Lung (tissue), 12 donors: Measurements from ENCODE around the gene KANK4. TPM values are rescaled to one million over a fixed set of nuclear protein-coding genes. Genes with fewer than 3 reads are reported as not detected.

Experiments used
- ATAC-seq: fragments of 200-7000 bp; cut with Tn5 transposase; one replicate; pipeline ENCODE4 v1.9.1; 2020; ENCODE audit warnings: moderate number of reproducible peaks; ENCODE audit not compliant: insufficient read depth, low FRiP score
- DNase-seq, 3 donors: peaks; one replicate each; pipeline ENCODE4 v3.0.0-alpha.2; 2013 to 2017
- H3K27ac ChIP-seq, 2 donors: one replicate each; pipeline ENCODE4 v1.5.1; 2013; ENCODE audit warnings: mild to moderate bottlenecking in 2 of 2, moderate library complexity in 2 of 2, control low read depth in 1 of 2, inconsistent platforms in 1 of 2, low read depth in 1 of 2, low read length in 1 of 2
- H3K27me3 ChIP-seq, 3 donors: one replicate each; pipeline ENCODE4 v1.5.1; 2013; ENCODE audit warnings: low read length in 2 of 3; ENCODE audit not compliant: control insufficient read depth in 3 of 3, insufficient read depth in 3 of 3
- H3K36me3 ChIP-seq, 4 donors: one replicate each; pipeline ENCODE4 v1.5.1; 2013; ENCODE audit warnings: low read length in 4 of 4, mild to moderate bottlenecking in 1 of 4, moderate library complexity in 1 of 4; ENCODE audit not compliant: control insufficient read depth in 4 of 4, insufficient read depth in 4 of 4
- H3K4me1 ChIP-seq, 5 donors: one replicate each; pipeline ENCODE4 v1.5.1; 2013; ENCODE audit warnings: low read length in 5 of 5, mild to moderate bottlenecking in 2 of 5, moderate library complexity in 1 of 5; ENCODE audit not compliant: control insufficient read depth in 5 of 5, insufficient read depth in 5 of 5
- H3K4me3 ChIP-seq: one replicate; pipeline ENCODE4 v1.5.1; 2013; ENCODE audit warnings: mild to moderate bottlenecking, control low read depth, moderate library complexity
- H3K9ac ChIP-seq, 2 donors: one replicate each; pipeline ENCODE4 v1.5.1; 2013; ENCODE audit warnings: low read length in 2 of 2, control low read depth in 1 of 2; ENCODE audit not compliant: insufficient read depth in 1 of 2
- H3K9me3 ChIP-seq, 4 donors: one replicate each; pipeline ENCODE4 v1.5.1; 2013; ENCODE audit warnings: low read length in 3 of 4, mild to moderate bottlenecking in 1 of 4, moderate library complexity in 1 of 4; ENCODE audit not compliant: control insufficient read depth in 4 of 4, insufficient read depth in 3 of 4
- WGBS, 2 donors: extraction: QIAGEN DNeasy Blood & Tissue Kit; methylation state at CpG; one replicate each; pipeline ENCODE4 v1.1.7; 2013; 5-methylcytosine and 5-hydroxymethylcytosine counted together
- polyA plus RNA-seq, 2 donors: library from polyadenylated mRNA; stranded (reverse); fragments of 200-250 nt; gene quantifications; one replicate each; pipeline ENCODE4 v1.2.1, GENCODE V29; 2013
- total RNA-seq, 2 donors: library from RNA; depleted of rRNA in 1 of 2; stranded (reverse); fragments of >200 nt in 1 of 2; gene quantifications; one replicate each; pipeline ENCODE4 v1.2.1, GENCODE V29; 2014 to 2021
- TF ChIP-seq, protein P1 (sequence below): IDR thresholded peaks from 2 replicates; pipeline ENCODE4 v1.5.1; 2012; ENCODE audit warnings: mild to moderate bottlenecking; ENCODE audit errors: control extremely low read depth, extremely low read depth
- donor health status: control.
- donor health status: control.
- donor health status: Bipolar disorder and iron deficiency.
- donor health status: healthy.
- donor health status: DM: yes; HTN: yes; CAD: no.

KANK4 gene
- total and polyA plus RNA-seq, 4 donors: 0.10 to 11.4 (median 0.99) TPM

DNA sequence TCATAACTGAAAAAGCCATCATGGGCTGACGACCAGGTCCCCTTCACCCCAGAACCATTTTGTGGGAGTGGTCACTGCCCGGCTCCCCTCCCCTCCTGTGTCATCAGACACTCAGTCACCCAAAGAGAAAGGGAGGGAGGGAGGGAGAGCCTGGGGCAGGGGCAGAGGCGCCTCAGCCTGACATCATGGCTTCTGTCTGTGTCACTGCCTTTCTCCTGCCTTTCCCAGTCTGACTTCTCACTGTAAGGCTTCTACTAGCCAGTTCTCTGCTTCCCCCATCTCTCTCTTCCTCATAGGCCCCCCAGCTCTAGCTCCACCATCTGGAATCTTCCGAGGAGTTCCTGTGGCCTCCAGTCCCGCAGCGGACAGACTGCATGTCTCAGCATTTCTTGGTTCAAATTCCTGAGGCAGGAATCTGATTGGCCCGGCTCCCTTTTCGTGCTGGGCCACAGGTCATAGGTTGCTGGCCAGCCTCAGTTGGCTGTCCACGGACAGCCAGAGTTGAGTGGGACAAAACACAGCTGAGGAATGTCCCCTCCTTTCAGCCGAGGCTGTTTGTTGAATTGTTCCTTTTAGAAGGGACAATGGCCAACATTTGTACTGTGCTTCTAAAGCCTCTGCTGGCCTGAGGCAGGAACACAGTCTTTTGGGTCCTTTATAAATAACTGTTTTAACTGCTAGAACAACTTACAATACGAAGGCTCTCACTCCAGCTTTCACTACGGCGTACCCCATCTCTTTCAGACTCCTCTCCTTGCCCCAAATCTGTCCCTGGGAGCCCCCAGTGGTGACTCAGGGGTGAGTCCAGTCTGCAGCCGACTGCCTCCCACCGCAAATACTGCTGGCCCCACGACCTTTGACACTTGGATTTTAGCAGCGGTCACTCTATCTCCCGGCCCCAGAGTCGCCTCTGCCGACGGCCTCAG, 18.7 kb upstream of the KANK4 start:
- TF ChIP-seq, protein P1, sequence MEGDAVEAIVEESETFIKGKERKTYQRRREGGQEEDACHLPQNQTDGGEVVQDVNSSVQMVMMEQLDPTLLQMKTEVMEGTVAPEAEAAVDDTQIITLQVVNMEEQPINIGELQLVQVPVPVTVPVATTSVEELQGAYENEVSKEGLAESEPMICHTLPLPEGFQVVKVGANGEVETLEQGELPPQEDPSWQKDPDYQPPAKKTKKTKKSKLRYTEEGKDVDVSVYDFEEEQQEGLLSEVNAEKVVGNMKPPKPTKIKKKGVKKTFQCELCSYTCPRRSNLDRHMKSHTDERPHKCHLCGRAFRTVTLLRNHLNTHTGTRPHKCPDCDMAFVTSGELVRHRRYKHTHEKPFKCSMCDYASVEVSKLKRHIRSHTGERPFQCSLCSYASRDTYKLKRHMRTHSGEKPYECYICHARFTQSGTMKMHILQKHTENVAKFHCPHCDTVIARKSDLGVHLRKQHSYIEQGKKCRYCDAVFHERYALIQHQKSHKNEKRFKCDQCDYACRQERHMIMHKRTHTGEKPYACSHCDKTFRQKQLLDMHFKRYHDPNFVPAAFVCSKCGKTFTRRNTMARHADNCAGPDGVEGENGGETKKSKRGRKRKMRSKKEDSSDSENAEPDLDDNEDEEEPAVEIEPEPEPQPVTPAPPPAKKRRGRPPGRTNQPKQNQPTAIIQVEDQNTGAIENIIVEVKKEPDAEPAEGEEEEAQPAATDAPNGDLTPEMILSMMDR: no peak
- Histone ChIP-seq H3K27ac (no peak overlapping the region), H3K4me1 (peaks cover 0 to 21% (median 1%) of the 10 kb centered on the region in 5 donors), H3K4me3 (no peak overlapping the region), H3K9me3 (no peaks in the 10 kb centered on the region), H3K27me3 (no peaks in the 10 kb centered on the region), H3K9ac (no peak overlapping the region), H3K36me3 (no peaks in the 10 kb centered on the region)
- 67 to 76% methylated on average over 21 of the region's 21 CpGs for WGBS, 2 donors
- ATAC-seq: no peak
- peak; percentile 88 to 94 (median 91) for DNase-seq

DNA sequence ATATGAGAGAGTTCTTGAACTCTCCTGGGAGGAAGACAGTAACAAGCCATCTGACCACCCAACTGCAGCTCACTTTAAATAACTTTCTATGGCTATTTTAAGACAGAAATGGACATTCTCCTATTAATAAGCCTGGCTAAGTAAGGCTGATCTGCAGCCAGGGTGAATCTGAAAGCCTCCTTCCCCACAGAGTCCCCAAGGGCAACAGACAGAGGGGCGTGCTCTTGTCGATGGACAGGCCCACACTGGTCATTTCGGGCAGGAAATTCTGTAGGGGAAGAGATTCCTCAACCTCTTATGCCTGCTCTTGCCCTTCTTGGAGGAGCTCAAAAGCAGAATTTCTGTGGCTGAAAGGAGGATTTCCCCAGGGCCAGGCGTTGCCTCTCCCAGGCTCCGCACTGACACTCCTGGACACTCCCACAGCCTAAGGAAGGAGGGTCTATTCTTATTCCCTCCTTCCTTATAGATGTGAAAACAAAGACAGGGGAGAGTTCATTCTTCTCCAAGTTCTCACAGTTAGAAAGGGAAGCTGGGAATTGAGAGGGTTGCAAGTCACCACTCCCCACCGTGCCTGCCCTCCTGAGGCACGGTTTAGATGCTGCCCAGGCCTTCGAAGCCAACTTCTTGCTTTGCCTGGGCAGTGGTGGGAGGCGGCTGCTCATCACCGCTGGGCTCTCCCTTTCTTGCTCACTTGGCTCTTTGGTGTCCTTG, 17.9 kb upstream of the KANK4 start:
- Histone ChIP-seq H3K9ac (no peak overlapping the region), H3K36me3 (no peaks in the 10 kb centered on the region), H3K4me3 (no peak overlapping the region), H3K4me1 (peaks cover 0 to 21% (median 1%) of the 10 kb centered on the region in 5 donors), H3K9me3 (no peaks in the 10 kb centered on the region), H3K27ac (no peak overlapping the region), H3K27me3 (no peaks in the 10 kb centered on the region)
- no peak for ATAC-seq
- TF ChIP-seq, protein P1: no peak
- DNase-seq: peak in 2 of 3 donors; percentile 55 to 62
- 69 to 74% methylated on average over 10 of the region's 10 CpGs for WGBS, 2 donors

DNA sequence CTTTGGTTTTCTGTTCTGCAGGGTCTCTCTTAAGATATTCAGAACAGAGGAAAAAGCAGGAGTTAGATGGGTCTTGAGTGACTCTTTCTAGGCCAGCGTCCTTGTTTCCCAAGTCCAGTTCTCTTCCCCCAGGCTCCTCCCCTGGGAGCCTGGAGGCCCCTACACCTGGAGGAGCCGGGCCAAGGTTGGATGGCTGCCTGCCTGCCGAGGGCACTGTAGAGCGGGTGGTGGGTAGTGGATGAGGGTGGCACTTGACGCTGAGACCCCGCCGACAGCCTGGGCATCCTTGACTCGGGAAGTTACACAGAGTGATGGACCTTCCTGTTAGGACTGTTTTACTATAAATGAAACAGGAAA, 17.4 kb upstream of the KANK4 start:
- 46 to 56% methylated on average over 8 of the region's 8 CpGs for whole genome bisulfite sequencing, 2 donors
- Histone ChIP-seq H3K36me3 (no peaks in the 10 kb centered on the region), H3K9ac (no peak overlapping the region), H3K9me3 (no peaks in the 10 kb centered on the region), H3K27ac (no peak overlapping the region), H3K27me3 (no peaks in the 10 kb centered on the region), H3K4me1 (peaks cover 0 to 21% (median 1%) of the 10 kb centered on the region in 5 donors), H3K4me3 (no peak overlapping the region)
- TF ChIP-seq, protein P1: no peak
- no peak for DNase-seq
- ATAC-seq: no peak
